GM12864 (cell line): ENCODE measurements around the gene C2orf68.
A peak's percentile ranks its signal among the peaks of the same experiment; 100 is the strongest.
"Not testable (repeated sequence)": the region's sequence is repeated elsewhere in the genome, so short reads cannot be mapped to it uniquely, and the experiment has no call there.

ENCODE experiments used
- DNase-seq: peaks from one replicate; pipeline ENCODE4 v3.0.0-alpha.2; 2011; ENCODE audit warnings: low read depth
- H3K4me3 ChIP-seq: 2 replicates; pipeline ENCODE4 v1.5.1; 2011; ENCODE audit warnings: mild to moderate bottlenecking, low read depth, low read length, control low read depth
- TF ChIP-seq, protein P1 (sequence below): IDR thresholded peaks from 2 replicates; pipeline ENCODE4 v1.5.1; 2011; ENCODE audit warnings: low read depth, mild to moderate bottlenecking, moderate library complexity, low read length, control low read depth, inconsistent platforms; ENCODE audit errors: missing control alignments

Gene C2orf68

DNA sequence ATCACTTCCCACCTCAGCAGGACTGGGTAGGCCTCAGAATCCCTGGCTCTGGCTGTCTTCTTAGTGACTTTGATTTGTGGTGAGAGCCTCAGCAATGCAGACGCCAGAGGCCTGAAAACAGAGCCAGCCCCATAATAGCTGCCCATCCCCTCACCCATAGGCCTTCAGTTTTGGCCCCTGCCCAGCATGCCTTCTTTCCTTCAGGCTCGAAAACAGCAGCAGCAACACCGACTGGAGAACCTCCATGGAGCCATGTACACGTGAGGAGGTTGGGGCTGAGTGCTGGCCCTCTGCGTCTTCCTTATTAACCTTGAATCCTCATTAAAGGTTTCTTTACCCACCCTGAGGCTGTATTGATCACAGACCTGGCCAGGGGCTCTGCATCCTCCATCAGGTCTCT is 14.6 kb downstream of the C2orf68 start:
- DNase-seq = no peak
- TF ChIP-seq, protein P1, sequence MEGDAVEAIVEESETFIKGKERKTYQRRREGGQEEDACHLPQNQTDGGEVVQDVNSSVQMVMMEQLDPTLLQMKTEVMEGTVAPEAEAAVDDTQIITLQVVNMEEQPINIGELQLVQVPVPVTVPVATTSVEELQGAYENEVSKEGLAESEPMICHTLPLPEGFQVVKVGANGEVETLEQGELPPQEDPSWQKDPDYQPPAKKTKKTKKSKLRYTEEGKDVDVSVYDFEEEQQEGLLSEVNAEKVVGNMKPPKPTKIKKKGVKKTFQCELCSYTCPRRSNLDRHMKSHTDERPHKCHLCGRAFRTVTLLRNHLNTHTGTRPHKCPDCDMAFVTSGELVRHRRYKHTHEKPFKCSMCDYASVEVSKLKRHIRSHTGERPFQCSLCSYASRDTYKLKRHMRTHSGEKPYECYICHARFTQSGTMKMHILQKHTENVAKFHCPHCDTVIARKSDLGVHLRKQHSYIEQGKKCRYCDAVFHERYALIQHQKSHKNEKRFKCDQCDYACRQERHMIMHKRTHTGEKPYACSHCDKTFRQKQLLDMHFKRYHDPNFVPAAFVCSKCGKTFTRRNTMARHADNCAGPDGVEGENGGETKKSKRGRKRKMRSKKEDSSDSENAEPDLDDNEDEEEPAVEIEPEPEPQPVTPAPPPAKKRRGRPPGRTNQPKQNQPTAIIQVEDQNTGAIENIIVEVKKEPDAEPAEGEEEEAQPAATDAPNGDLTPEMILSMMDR = no peak

DNA sequence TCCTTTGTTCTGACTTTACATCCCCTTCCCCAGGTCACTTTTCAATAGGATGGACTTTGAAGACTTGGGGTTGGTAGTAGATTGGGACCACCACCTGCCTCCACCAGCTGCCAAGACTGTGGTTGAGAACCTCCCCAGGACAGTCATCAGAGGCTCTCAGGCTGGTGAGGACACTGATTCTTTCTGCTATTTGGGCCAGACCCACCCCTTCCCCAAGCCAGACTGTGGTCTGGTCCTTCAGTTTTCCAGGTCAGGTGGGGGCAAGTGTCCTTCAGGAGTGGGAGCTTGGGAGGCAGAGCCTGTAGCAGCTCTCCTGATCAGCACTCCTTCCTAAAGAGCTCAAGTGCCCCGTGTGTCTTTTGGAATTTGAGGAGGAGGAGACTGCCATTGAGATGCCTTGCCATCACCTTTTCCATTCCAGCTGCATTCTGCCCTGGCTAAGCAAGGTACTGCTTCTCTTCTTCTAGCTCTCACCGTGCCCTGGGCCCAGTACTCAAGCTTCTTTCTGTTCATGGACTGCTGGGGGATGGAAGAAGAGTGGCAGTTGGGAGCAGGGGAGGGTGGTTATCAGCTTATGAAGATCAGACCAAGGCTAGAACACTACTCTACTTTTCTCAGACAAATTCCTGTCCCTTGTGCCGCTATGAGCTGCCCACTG is 15.3 kb downstream of the C2orf68 start:
- peak overlapping the region; percentile 91 for H3K4me3 ChIP-seq
- TF ChIP-seq, protein P1 = no peak
- DNase-seq = no peak

More for the DNA sequence above, 14.6 kb downstream of the C2orf68 start:
- H3K4me3 ChIP-seq = no peak overlapping the region

DNA sequence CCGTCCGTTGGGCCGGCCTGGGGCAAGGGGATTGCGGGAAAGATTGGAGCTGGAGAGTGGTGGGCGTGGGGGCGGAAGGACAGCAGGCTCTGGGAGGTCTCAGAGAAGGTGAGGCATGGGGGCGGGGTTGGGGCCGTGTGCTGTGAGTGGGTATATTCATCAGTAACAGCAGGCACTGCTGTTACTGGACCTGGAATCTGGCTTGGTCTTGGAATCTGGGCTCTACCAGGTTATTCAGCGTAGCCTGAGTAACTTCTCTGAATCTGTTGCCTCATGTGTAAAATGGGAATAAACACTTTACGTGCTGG is 15.9 kb downstream of the C2orf68 start:
- H3K4me3 ChIP-seq = peak overlapping the region; percentile 91
- DNase-seq = no peak
- TF ChIP-seq, protein P1 = no peak

DNA sequence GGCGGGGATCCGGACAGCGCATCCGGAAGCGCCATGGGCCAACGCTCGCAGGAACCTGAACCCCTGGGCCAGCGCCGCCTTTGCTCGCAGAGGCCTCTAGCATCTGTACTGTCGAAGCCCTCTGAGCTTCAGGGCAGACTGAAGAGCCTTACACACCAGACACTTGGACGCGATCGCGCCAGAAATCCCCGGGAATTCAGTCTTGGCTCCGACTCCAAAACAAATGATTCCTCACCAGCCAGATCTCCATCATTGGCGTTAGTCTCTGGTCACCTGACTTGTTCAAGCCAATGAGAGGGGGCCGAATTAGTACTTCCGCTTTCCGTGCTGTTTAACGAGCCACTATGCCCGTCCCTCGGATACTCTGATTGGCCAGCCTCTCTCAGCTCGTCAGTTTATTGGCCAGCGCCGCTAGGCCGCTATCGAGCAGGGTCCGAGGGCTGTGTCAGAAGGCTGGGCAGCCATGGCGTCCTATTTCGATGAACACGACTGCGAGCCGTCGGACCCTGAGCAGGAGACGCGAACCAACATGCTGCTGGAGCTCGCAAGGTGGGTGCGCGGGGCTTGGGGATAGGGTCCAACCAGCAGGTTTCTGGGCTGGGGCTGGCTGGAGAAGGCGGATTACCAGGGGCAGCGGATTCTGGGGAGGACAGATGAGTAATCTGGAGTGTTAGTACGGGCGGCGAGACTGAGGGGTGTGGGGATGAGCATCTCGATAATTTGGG is 16.4 kb downstream of the C2orf68 start, which contains the start of gene RNF181:
Gene RNF181, plus strand, starts transcription at position 445 of the 725 bp plus-strand sequence. Its CDS starts 19 bp downstream, at position 464.
- TF ChIP-seq, protein P1 = no peak
- peak; percentile 96 for DNase-seq
- H3K4me3 ChIP-seq = peak within 1 kb of the TSS; percentile 91

DNA sequence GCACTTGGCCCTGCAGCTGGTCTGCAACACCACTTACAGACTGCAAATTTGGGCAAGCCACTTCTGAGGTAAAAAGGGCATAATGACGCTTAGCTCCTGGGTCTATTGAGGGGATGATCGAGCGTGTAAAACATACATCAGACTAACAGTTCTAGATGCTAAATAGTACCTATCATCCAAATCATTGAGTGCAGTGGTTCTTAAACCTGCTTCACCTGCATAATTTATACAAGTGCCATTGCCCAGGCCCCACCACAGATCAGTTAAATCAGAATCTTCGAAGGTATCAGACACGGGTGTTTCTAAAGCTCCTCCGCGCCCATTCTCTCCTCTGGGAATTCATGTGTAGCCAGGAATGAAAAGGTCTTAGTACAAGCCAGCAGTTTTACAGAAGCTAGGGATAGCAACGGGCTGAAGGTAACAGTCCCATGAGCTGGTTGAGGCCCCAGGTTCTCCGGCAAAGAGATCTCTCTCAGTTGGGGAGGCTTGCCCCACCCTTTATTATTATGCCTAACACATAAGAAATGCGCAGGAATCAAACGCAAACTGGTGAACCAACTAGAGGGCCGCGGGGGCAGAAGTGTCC is 17.1 kb downstream of the C2orf68 start:
- H3K4me3 ChIP-seq = peak overlapping the region; percentile 91
- no peak for DNase-seq
- TF ChIP-seq, protein P1 = no peak

DNA sequence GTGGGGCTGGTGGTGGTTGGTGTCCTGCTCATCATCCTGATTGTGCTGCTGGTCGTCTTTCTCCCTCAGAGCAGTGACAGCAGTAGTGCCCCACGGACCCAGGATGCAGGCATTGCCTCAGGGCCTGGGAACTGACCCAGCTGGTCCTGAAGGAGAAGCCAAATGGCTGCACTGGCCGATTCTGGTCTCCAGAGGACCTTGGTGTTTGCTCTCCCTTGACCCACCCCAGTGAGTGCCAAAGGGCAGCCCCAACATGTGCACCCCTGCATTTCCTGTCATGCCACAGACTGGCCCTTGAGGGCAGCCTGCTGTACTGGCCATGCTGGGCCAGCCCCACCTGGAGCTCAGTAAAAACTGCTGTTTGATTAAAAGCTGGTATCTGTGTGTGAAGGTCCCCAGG is 18.8 kb downstream of the C2orf68 start:
- H3K4me3 ChIP-seq = no peak overlapping the region
- TF ChIP-seq, protein P1 = no peak
- no peak for DNase-seq

DNA sequence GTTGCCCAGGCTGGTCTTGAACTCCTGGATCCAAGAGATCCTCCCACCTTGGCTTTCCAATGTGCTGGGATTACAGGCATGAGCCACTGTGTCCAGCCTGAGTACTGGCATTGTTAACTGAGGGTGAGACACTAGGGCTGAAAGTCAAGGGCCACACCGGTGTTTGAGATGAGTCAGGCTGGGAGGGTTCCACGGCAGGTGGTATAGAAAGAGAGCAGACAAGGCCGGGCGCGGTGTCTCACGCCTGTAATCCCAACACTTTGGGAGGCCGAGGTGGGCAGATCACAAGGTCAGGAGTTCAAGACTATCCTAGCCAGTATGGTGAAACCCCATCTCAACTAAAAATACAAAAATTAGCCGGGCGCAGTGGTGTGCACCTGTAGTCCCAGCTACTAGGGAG is 19.6 kb downstream of the C2orf68 start:
- H3K4me3 ChIP-seq, DNase-seq: not testable (repeated sequence)
